ENCODE measurements around the gene WDR45B. TPM values are rescaled to one million over a fixed set of nuclear protein-coding genes. Genes with fewer than 3 reads are reported as not detected.

The WDR45B gene
- total and polyA plus RNA-seq, 2 experiments from 2014 or later = 82.6 to 112 TPM

- Histone ChIP-seq H3K9me2 (replicated peaks; ENCODE audit: insufficient read depth) (no peaks in the 10 kb centered on the region), H3K4me2 (no peak overlapping the region), H3K4me3 (no peak overlapping the region), H4K20me1 (ENCODE audit: insufficient read depth, poor library complexity, severe bottlenecking) (peaks cover 4% of the 10 kb centered on the region), H3K4me1 (ENCODE audit: insufficient read depth) (no peaks in the 10 kb centered on the region), H3K79me2 (peaks cover 59% of the 10 kb centered on the region), H3K36me3 (replicated peaks; ENCODE audit: insufficient read depth, low read depth) (no peaks in the 10 kb centered on the region), H3K27me3 (no peaks in the 10 kb centered on the region), H3K27ac (no peak overlapping the region), H3K9me3 (ENCODE audit: low read depth) (no peaks in the 10 kb centered on the region), H2AFZ (no peak overlapping the region)
- DNase-seq (ENCODE audit: low spot score) = no peak
- 98% methylated on average over 20 of the region's 21 CpGs for WGBS (ENCODE audit: low lambda C conversion rate, missing lambda C conversion rate)
- TF ChIP-seq CTCF (IDR thresholded peaks at IDR 0.05; ENCODE audit: poor library complexity) = no peak
- TF ChIP-seq EZH2phosphoT487 (IDR thresholded peaks at IDR 0.05; ENCODE audit: low read depth, severe bottlenecking, unreplicated experiment) = no peak
- no peak for TF ChIP-seq EZH2 (IDR thresholded peaks at IDR 0.05; ENCODE audit: borderline replicate concordance)
Observed at GRCh38 chr17:82627405-82627804, 20.8 kb downstream of the WDR45B start.

GRCh38 chr17:82623707-82624106 lies 24.5 kb downstream of the WDR45B start:
- H3K4me2 ChIP-seq = no peak overlapping the region

GRCh38 chr17:82619641-82620040 lies 28.6 kb downstream of the WDR45B start:
- H3K4me2 ChIP-seq = no peak overlapping the region
- no peaks in the 10 kb centered on the region for H3K4me1 ChIP-seq (ENCODE audit: insufficient read depth)
- WGBS (ENCODE audit: low lambda C conversion rate, missing lambda C conversion rate) = 85% methylated on average over 10 of the region's 10 CpGs
- no peaks in the 10 kb centered on the region for H4K20me1 ChIP-seq (ENCODE audit: insufficient read depth, poor library complexity, severe bottlenecking)
- no peak overlapping the region for H3K27ac ChIP-seq
- no peaks in the 10 kb centered on the region for H3K36me3 ChIP-seq (replicated peaks; ENCODE audit: insufficient read depth, low read depth)
- no peak overlapping the region for H3K4me3 ChIP-seq
- no peaks in the 10 kb centered on the region for H3K9me2 ChIP-seq (replicated peaks; ENCODE audit: insufficient read depth)
- TF ChIP-seq CTCF (IDR thresholded peaks at IDR 0.05; ENCODE audit: poor library complexity) (no peak), EZH2phosphoT487 (IDR thresholded peaks at IDR 0.05; ENCODE audit: low read depth, severe bottlenecking, unreplicated experiment) (no peak), EZH2 (IDR thresholded peaks at IDR 0.05; ENCODE audit: borderline replicate concordance) (no peak)
- no peak for DNase-seq (ENCODE audit: low spot score)
- no peaks in the 10 kb centered on the region for H3K9me3 ChIP-seq (ENCODE audit: low read depth)
- peaks cover 7% of the 10 kb centered on the region for H3K79me2 ChIP-seq
- no peaks in the 10 kb centered on the region for H3K27me3 ChIP-seq
- no peak overlapping the region for H2AFZ ChIP-seq

More at GRCh38 chr17:82623707-82624106, 24.5 kb downstream of the WDR45B start:
- no peaks in the 10 kb centered on the region for H3K27me3 ChIP-seq
- TF ChIP-seq EZH2phosphoT487 (IDR thresholded peaks at IDR 0.05; ENCODE audit: low read depth, severe bottlenecking, unreplicated experiment) = no peak
- no peak for TF ChIP-seq CTCF (IDR thresholded peaks at IDR 0.05; ENCODE audit: poor library complexity)
- H4K20me1 ChIP-seq (ENCODE audit: insufficient read depth, poor library complexity, severe bottlenecking) = peaks cover 4% of the 10 kb centered on the region
- DNase-seq (ENCODE audit: low spot score) = no peak
- no peaks in the 10 kb centered on the region for H3K9me2 ChIP-seq (replicated peaks; ENCODE audit: insufficient read depth)
- H3K27ac ChIP-seq = no peak overlapping the region
- H3K36me3 ChIP-seq (replicated peaks; ENCODE audit: insufficient read depth, low read depth) = no peaks in the 10 kb centered on the region
- no peak overlapping the region for H2AFZ ChIP-seq
- H3K9me3 ChIP-seq (ENCODE audit: low read depth) = no peaks in the 10 kb centered on the region
- H3K79me2 ChIP-seq = peaks cover 29% of the 10 kb centered on the region
- no peaks in the 10 kb centered on the region for H3K4me1 ChIP-seq (ENCODE audit: insufficient read depth)
- WGBS (ENCODE audit: low lambda C conversion rate, missing lambda C conversion rate) = 94% methylated on average over 15 of the region's 15 CpGs
- no peak overlapping the region for H3K4me3 ChIP-seq

GRCh38 chr17:82619211-82619610 lies 29.0 kb downstream of the WDR45B start:
- Histone ChIP-seq H3K79me2 (peaks cover 7% of the 10 kb centered on the region), H3K9me2 (replicated peaks; ENCODE audit: insufficient read depth) (no peaks in the 10 kb centered on the region), H2AFZ (no peak overlapping the region), H3K4me3 (no peak overlapping the region), H4K20me1 (ENCODE audit: insufficient read depth, poor library complexity, severe bottlenecking) (no peaks in the 10 kb centered on the region), H3K4me1 (ENCODE audit: insufficient read depth) (no peaks in the 10 kb centered on the region), H3K27me3 (no peaks in the 10 kb centered on the region), H3K36me3 (replicated peaks; ENCODE audit: insufficient read depth, low read depth) (no peaks in the 10 kb centered on the region), H3K9me3 (ENCODE audit: low read depth) (no peaks in the 10 kb centered on the region), H3K27ac (no peak overlapping the region), H3K4me2 (no peak overlapping the region)
- 93% methylated on average over 7 of the region's 7 CpGs for WGBS (ENCODE audit: low lambda C conversion rate, missing lambda C conversion rate)
- TF ChIP-seq CTCF (IDR thresholded peaks at IDR 0.05; ENCODE audit: poor library complexity) (no peak), EZH2 (IDR thresholded peaks at IDR 0.05; ENCODE audit: borderline replicate concordance) (no peak), EZH2phosphoT487 (IDR thresholded peaks at IDR 0.05; ENCODE audit: low read depth, severe bottlenecking, unreplicated experiment) (no peak)
- DNase-seq (ENCODE audit: low spot score) = no peak

All from hepatocyte (in vitro differentiated cells).